Fibroblast of lung (primary cell): ENCODE results near the gene NLRC5. TPM values are rescaled to one million over a fixed set of nuclear protein-coding genes. Genes with fewer than 3 reads are reported as not detected.

Source experiments
- DNase-seq, 2 donors: peaks; one replicate each; pipeline versions ENCODE4 v3.0.0 to v3.0.0-alpha.2; 2010; ENCODE audit warnings: low read depth in 2 of 2
- H2AFZ ChIP-seq: 2 replicates; pipeline ENCODE4 v1.5.1; 2012; ENCODE audit warnings: low read length, control low read depth, inconsistent platforms
- H3K27ac ChIP-seq: 2 replicates; pipeline ENCODE4 v1.5.1; 2011; ENCODE audit warnings: low read length, control low read depth; ENCODE audit not compliant: insufficient read depth
- H3K27me3 ChIP-seq: 2 replicates; pipeline ENCODE4 v1.5.1; 2011; ENCODE audit warnings: mild to moderate bottlenecking, low read length; ENCODE audit not compliant: control insufficient read depth, insufficient read depth
- H3K36me3 ChIP-seq: 2 replicates; pipeline ENCODE4 v1.5.1; 2011; ENCODE audit warnings: low read length; ENCODE audit not compliant: control insufficient read depth, insufficient read depth
- H3K4me1 ChIP-seq: 2 replicates; pipeline ENCODE4 v1.5.1; 2011; ENCODE audit warnings: low read length; ENCODE audit not compliant: control insufficient read depth, insufficient read depth; ENCODE audit errors: extremely low read depth
- H3K4me2 ChIP-seq: 2 replicates; pipeline ENCODE4 v1.5.1; 2011; ENCODE audit warnings: low read length, control low read depth; ENCODE audit not compliant: insufficient read depth; ENCODE audit errors: extremely low read depth
- H3K4me3 ChIP-seq, 4 experiments: fragments of 200-600 bp in 1 of 4; sonication (generic) in 1 of 4; replicated peaks in 1 of 4; 2 replicates each; pipeline ENCODE4 v1.5.1; 2011 to 2016; ENCODE audit warnings: low read length in 4 of 4, low read depth in 3 of 4, mild to moderate bottlenecking in 3 of 4, control low read depth in 2 of 4, inconsistent platforms in 1 of 4, mixed read lengths in 1 of 4; ENCODE audit not compliant: insufficient read depth in 1 of 4; ENCODE audit errors: control extremely low read depth in 1 of 4
- H3K79me2 ChIP-seq: 2 replicates; pipeline ENCODE4 v1.5.1; 2012; ENCODE audit warnings: mild to moderate bottlenecking, low read length, inconsistent platforms; ENCODE audit not compliant: control insufficient read depth, insufficient read depth
- H3K9ac ChIP-seq: 2 replicates; pipeline ENCODE4 v1.5.1; 2011; ENCODE audit warnings: mild to moderate bottlenecking, low read length, control low read depth; ENCODE audit not compliant: insufficient read depth
- H3K9me3 ChIP-seq: 2 replicates; pipeline ENCODE4 v1.5.1; 2012; ENCODE audit warnings: low read depth, low read length; ENCODE audit not compliant: control insufficient read depth, insufficient read depth
- H4K20me1 ChIP-seq: 2 replicates; pipeline ENCODE4 v1.5.1; 2011; ENCODE audit warnings: low read length; ENCODE audit not compliant: control insufficient read depth, insufficient read depth; ENCODE audit errors: extremely low read depth
- CTCF ChIP-seq, 2 donors: IDR thresholded peaks in 1 of 2; conservative IDR thresholded peaks in 1 of 2; 1 replicate in 1 of 2; 2 replicates in 1 of 2; pipeline ENCODE4 v1.5.1; 2011 to 2012; ENCODE audit warnings: low read length in 2 of 2, control low read depth in 1 of 2, inconsistent platforms in 1 of 2, low read depth in 1 of 2, mild to moderate bottlenecking in 1 of 2
- EZH2 ChIP-seq: IDR thresholded peaks from 2 replicates; pipeline ENCODE4 v1.5.1; 2012; ENCODE audit warnings: low read length, control low read depth, mild to moderate bottlenecking; ENCODE audit errors: missing control alignments
- polyA plus RNA-seq, 2 donors: library from polyadenylated mRNA; depleted of rRNA in 1 of 2; stranded (reverse) in 1 of 2; unstranded in 1 of 2; fragments of >200 nt; gene quantifications; 2 replicates each; pipeline ENCODE4 v1.2.1, GENCODE V29; 2011 to 2012; ENCODE audit warnings: missing spikeins in 1 of 2
- total RNA-seq: library from RNA; depleted of rRNA; stranded (reverse); fragments of >200 nt; gene quantifications from 2 replicates; pipeline ENCODE4 v1.2.1, GENCODE V29; 2014

Gene NLRC5
- total and polyA plus RNA-seq, 2 donors (not counting 1 experiment from before 2014, with no cell fraction given) = 22.2 to 43.6 TPM

- Histone ChIP-seq H3K9ac (no peak overlapping the region), H3K36me3 (peaks cover 10% of the 10 kb centered on the region), H2AFZ (no peak overlapping the region), H3K27me3 (no peaks in the 10 kb centered on the region), H3K27ac (no peak overlapping the region), H3K9me3 (no peaks in the 10 kb centered on the region), H4K20me1 (no peaks in the 10 kb centered on the region), H3K4me2 (no peak overlapping the region), H3K4me3 (no peak overlapping the region), H3K79me2 (no peaks in the 10 kb centered on the region), H3K4me1 (peaks cover 8% of the 10 kb centered on the region)
- DNase-seq = peak in 1 of 2 donors; percentile 56
- no peak for TF ChIP-seq CTCF (conservative IDR thresholded peaks at IDR 0.05 in 1 of 2, IDR thresholded peaks at IDR 0.05 in 1 of 2; ENCODE audit: low read depth in 1 of 2, low read length in 2 of 2)
- no peak for TF ChIP-seq EZH2
Observed at GRCh38 chr16:57032931-57033330, 43.6 kb downstream of the NLRC5 start.

GRCh38 chr16:57036315-57036714 lies 47.0 kb downstream of the NLRC5 start:
- Histone ChIP-seq H3K36me3 (peaks cover 19% of the 10 kb centered on the region), H3K4me1 (peaks cover 8% of the 10 kb centered on the region), H3K9ac (no peak overlapping the region), H3K9me3 (no peaks in the 10 kb centered on the region), H2AFZ (no peak overlapping the region), H3K4me3 (no peak overlapping the region), H3K27me3 (no peaks in the 10 kb centered on the region), H3K4me2 (no peak overlapping the region), H3K79me2 (no peaks in the 10 kb centered on the region), H4K20me1 (no peaks in the 10 kb centered on the region), H3K27ac (no peak overlapping the region)
- DNase-seq = no peak
- no peak for TF ChIP-seq CTCF (conservative IDR thresholded peaks at IDR 0.05 in 1 of 2, IDR thresholded peaks at IDR 0.05 in 1 of 2; ENCODE audit: low read depth in 1 of 2, low read length in 2 of 2)
- TF ChIP-seq EZH2 = no peak

- H3K4me3 ChIP-seq = no peak overlapping the region
- H4K20me1 ChIP-seq = no peaks in the 10 kb centered on the region
- H2AFZ ChIP-seq = no peak overlapping the region
- H3K4me2 ChIP-seq = no peak overlapping the region
- H3K27me3 ChIP-seq = no peaks in the 10 kb centered on the region
- H3K9me3 ChIP-seq = no peaks in the 10 kb centered on the region
- peaks cover 8% of the 10 kb centered on the region for H3K4me1 ChIP-seq
- no peak overlapping the region for H3K9ac ChIP-seq
- H3K79me2 ChIP-seq = no peaks in the 10 kb centered on the region
- no peak for TF ChIP-seq CTCF (conservative IDR thresholded peaks at IDR 0.05 in 1 of 2, IDR thresholded peaks at IDR 0.05 in 1 of 2; ENCODE audit: low read depth in 1 of 2, low read length in 2 of 2)
- no peak for TF ChIP-seq EZH2
- no peak for DNase-seq
- no peak overlapping the region for H3K27ac ChIP-seq
- peaks cover 21% of the 10 kb centered on the region for H3K36me3 ChIP-seq
Observed at GRCh38 chr16:57036945-57037344, 47.6 kb downstream of the NLRC5 start.
